Measurements from ENCODE around the gene SNX9.
A peak's percentile ranks its signal among the peaks of the same experiment; 100 is the strongest.
"Not testable (repeated sequence)": the region's sequence is repeated elsewhere in the genome, so short reads cannot be mapped to it uniquely, and the experiment has no call there.

The SNX9 gene

DNA sequence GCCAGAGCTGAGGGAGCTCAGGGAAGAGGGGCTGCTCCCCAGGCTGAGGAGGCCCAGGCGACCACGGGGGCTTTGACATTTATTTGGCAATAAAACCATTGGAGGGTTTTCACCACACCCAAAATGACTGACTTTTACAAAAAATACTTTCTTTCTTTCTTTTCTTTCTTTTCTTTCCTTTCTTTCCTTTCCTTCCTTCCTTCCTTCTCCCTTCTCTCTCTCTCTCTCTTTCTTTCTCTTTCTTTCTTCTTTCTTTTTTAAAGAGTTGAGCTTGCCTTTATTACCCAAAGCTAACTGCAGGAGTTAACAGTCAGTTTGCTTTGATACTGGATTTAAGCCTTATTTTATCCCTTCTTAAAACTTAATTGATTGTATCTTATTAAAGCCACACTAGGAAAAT, 17.2 kb downstream of the SNX9 start:
- Mint-ChIP-seq H3K9me3 (no peaks in the 10 kb centered on the region), H3K36me3 (ENCODE audit: low read depth) (peaks cover 10% of the 10 kb centered on the region), H3K27me3 (ENCODE audit: low read depth) (no peaks in the 10 kb centered on the region), H3K4me3 (no peak overlapping the region), H3K27ac (peak overlapping the region in 1 of 3 experiments; percentile 22), H3K4me1 (peaks cover 16% of the 10 kb centered on the region)
- TF ChIP-seq, protein P1, sequence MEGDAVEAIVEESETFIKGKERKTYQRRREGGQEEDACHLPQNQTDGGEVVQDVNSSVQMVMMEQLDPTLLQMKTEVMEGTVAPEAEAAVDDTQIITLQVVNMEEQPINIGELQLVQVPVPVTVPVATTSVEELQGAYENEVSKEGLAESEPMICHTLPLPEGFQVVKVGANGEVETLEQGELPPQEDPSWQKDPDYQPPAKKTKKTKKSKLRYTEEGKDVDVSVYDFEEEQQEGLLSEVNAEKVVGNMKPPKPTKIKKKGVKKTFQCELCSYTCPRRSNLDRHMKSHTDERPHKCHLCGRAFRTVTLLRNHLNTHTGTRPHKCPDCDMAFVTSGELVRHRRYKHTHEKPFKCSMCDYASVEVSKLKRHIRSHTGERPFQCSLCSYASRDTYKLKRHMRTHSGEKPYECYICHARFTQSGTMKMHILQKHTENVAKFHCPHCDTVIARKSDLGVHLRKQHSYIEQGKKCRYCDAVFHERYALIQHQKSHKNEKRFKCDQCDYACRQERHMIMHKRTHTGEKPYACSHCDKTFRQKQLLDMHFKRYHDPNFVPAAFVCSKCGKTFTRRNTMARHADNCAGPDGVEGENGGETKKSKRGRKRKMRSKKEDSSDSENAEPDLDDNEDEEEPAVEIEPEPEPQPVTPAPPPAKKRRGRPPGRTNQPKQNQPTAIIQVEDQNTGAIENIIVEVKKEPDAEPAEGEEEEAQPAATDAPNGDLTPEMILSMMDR (IDR thresholded peaks at IDR 0.05; ENCODE audit: unreplicated experiment in 3 of 3): no peak

DNA sequence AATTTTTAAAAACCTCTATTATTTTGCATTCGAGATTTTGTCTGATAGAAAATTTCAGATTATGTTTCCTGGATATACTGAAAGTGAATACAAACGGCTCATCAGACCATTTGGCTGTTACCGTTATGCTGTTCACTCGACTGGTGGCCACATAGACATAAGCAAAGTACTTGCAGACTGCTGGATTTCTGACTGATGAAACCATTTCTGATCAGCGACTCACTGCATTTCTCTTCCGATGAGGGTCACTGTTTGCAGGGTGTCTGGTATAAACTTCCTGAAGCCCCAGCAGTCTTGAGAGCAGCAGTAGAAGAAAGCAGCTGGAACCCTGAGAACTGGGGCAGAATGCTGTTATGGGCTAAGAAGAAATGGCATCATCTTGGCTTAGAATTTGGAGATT, 17.7 kb downstream of the SNX9 start:
- H3K9me3 Mint-ChIP-seq: no peaks in the 10 kb centered on the region
- H3K4me1 Mint-ChIP-seq: peaks cover 21% of the 10 kb centered on the region
- no peaks in the 10 kb centered on the region for H3K27me3 Mint-ChIP-seq (ENCODE audit: low read depth)
- no peak overlapping the region for H3K27ac Mint-ChIP-seq
- TF ChIP-seq, protein P1 (IDR thresholded peaks at IDR 0.05; ENCODE audit: unreplicated experiment in 3 of 3): no peak
- H3K36me3 Mint-ChIP-seq (ENCODE audit: low read depth): peaks cover 5% of the 10 kb centered on the region
- H3K4me3 Mint-ChIP-seq: no peak overlapping the region

DNA sequence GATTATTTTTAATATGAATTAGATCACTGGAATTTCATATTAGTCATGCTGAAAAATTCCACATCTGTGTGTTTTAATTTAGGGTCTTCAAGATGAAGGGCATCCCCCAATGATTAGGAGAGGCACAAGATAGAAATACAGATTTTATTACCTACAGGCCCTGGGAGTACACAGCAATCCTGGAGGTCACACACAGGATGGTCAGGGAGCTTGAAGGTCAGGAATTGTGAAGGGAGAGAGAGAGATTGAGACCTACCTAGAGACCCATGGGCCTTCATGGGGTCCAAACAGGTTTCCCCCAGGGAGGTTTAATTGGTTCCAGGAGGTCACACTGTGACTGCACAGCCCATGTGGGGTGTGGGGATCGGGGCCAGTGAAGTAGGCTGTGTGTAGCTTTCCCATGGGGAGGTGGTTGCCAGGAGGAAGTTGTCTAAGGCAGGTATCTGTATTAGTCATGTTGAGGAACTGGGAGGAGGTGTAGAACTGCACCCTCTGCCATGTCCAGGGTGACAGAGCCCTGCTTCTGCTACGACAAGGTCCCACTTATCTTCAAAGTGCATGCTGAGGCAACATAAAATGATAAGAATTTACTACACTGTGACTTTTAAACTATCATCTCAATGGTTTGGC, 18.3 kb downstream of the SNX9 start:
- Mint-ChIP-seq H3K27me3 (ENCODE audit: low read depth) (no peaks in the 10 kb centered on the region), H3K36me3 (ENCODE audit: low read depth) (peaks cover 10% of the 10 kb centered on the region), H3K27ac (no peak overlapping the region), H3K4me1 (peaks cover 27% of the 10 kb centered on the region), H3K9me3 (no peaks in the 10 kb centered on the region), H3K4me3 (no peak overlapping the region)
- TF ChIP-seq, protein P1 (IDR thresholded peaks at IDR 0.05; ENCODE audit: unreplicated experiment in 3 of 3): no peak

DNA sequence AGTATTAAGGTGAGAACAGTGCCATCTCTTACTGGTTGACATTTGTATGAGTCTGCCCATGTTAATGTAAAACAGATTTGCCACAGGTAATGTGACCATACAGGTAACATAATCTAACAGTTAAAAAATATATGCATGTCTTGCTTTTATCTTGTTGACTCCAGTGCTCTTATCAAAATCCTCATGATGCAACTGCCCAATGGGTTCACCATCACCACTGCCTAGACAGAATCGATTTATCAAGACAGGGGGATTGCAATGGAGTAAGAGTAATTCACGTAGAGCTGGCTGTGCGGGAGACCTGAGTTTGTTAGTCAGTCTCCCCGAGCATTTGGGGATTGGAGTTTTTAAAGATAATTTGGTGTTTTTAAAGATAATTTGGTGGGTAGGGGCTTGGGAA, 19.2 kb downstream of the SNX9 start:
- no peak overlapping the region for H3K4me3 Mint-ChIP-seq
- TF ChIP-seq, protein P1 (IDR thresholded peaks at IDR 0.05; ENCODE audit: unreplicated experiment in 3 of 3): no peak
- H3K27me3 Mint-ChIP-seq (ENCODE audit: low read depth): no peaks in the 10 kb centered on the region
- peak overlapping the region in 1 of 3 experiments; percentile 4 for H3K27ac Mint-ChIP-seq
- H3K36me3 Mint-ChIP-seq (ENCODE audit: low read depth): peaks cover 10% of the 10 kb centered on the region
- H3K4me1 Mint-ChIP-seq: peaks cover 29% of the 10 kb centered on the region
- no peaks in the 10 kb centered on the region for H3K9me3 Mint-ChIP-seq

- not testable (repeated sequence) for H3K27ac Mint-ChIP-seq; H3K27me3 Mint-ChIP-seq (ENCODE audit: low read depth); H3K36me3 Mint-ChIP-seq (ENCODE audit: low read depth); H3K4me3 Mint-ChIP-seq; H3K9me3 Mint-ChIP-seq
- peaks cover 47% of the 10 kb centered on the region for H3K4me1 Mint-ChIP-seq
Observed at GRCh38 chr6:157844196-157844595, 21.1 kb downstream of the SNX9 start.

DNA sequence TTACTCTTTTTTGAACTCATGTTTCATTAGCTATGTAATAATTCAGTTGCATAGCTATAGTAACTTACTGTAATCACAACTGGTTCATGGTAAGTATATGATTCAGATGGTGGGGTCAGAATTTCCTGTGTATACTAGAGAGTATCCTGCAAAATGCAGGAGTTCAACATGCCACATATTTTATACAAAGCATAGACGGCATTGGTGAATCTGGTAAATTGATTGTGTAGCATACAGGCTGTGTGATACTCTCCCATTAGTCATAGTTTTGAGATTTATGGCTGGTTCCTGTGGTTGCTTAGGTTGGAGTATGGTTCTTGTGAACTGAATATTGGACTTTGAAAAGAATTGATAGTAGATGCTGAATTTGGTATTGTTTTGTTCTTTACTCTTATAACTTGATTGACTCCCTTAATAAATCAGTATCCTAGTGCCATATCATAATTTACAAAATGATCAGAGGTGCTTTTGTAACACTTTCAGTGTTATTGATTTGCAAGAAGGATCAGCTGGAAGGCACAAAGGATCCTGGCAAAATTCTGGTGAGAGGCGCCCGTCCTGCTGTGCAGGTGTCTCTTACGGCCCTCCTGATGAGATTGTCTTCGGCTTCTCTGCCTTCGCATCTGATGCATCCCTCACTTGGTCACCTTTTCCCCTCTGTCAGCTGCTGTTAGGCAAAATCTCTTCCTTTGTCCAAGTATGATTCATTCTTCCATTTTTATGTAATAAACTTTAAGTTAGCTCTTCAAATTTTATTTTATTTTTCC, 22.6 kb downstream of the SNX9 start:
- Mint-ChIP-seq H3K27me3 (ENCODE audit: low read depth) (no peaks in the 10 kb centered on the region), H3K36me3 (ENCODE audit: low read depth) (peaks cover 13% of the 10 kb centered on the region), H3K4me3 (peak overlapping the region in 1 of 3 experiments; percentile 4), H3K9me3 (peaks cover 5% of the 10 kb centered on the region), H3K27ac (peak overlapping the region; percentile 49 to 80 (median 64)), H3K4me1 (peaks cover 54% of the 10 kb centered on the region)
- TF ChIP-seq, protein P1 (IDR thresholded peaks at IDR 0.05; ENCODE audit: unreplicated experiment in 3 of 3): no peak

All from nephron (organoid).